K562 (cell line): ENCODE results near the gene UBAP2. TPM values are rescaled to one million over a fixed set of nuclear protein-coding genes. Genes with fewer than 3 reads are reported as not detected.

ENCODE experiments used
- ATF1 ChIP-seq, 2 experiments: fragments of 450-650 bp in 1 of 2; IDR thresholded peaks; 2 replicates each; pipeline ENCODE4 v1.6.1; 2016; ENCODE audit warnings: missing compliant biosample characterization in 1 of 2, missing genetic modification characterization in 1 of 2
- CHD4 ChIP-seq: fragments of 200-600 bp; sonication (generic); IDR thresholded peaks from 3 replicates; pipeline ENCODE4 v1.6.1; 2012; ENCODE audit warnings: low read depth, mild to moderate bottlenecking, mixed read lengths, low read length, inconsistent platforms; ENCODE audit not compliant: insufficient read depth, insufficient replicate concordance, poor library complexity, severe bottlenecking
- RAD21 ChIP-seq, 2 experiments: fragments of 250-450 bp in 1 of 2; fragments of 450-650 bp in 1 of 2; sonication (Bioruptor Pico) in 1 of 2; formaldehyde crosslinking in 1 of 2; IDR thresholded peaks in 1 of 2; conservative IDR thresholded peaks in 1 of 2; 2 replicates each; pipeline versions ENCODE4 v1.4.0 to v1.8.0; 2020 to 2022; ENCODE audit warnings: mild to moderate bottlenecking in 2 of 2, moderate library complexity in 1 of 2
- SMARCE1 ChIP-seq: fragments of 450-650 bp; IDR thresholded peaks from 2 replicates; pipeline ENCODE4 v1.7.1; 2016; ENCODE audit warnings: mild to moderate bottlenecking
- SMC3 ChIP-seq: conservative IDR thresholded peaks from 2 replicates; pipeline ENCODE4 v1.6.1; 2011; ENCODE audit warnings: low read depth, low read length, improper control_type of control experiment; ENCODE audit not compliant: insufficient read depth
- SRF ChIP-seq, 2 experiments: fragments of 250-450, 450-650 bp in 1 of 2; sonication (Bioruptor Pico) in 1 of 2; sonication (generic) in 1 of 2; formaldehyde crosslinking; IDR thresholded peaks; 2 replicates each; pipeline versions ENCODE4 v1.5.0 to v1.5.1; 2020 to 2022; ENCODE audit warnings: mild to moderate bottlenecking in 1 of 2, missing genetic modification reagents in 1 of 2
- TARDBP ChIP-seq: fragments of 450-650 bp; IDR thresholded peaks from 2 replicates; pipeline ENCODE4 v1.6.1; 2016
- TGIF2 ChIP-seq: sonication (generic); formaldehyde crosslinking; IDR thresholded peaks from 2 replicates; pipeline ENCODE4 v1.8.1; 2022; ENCODE audit warnings: mild to moderate bottlenecking, missing genetic modification reagents, moderate library complexity
- ZFP36 ChIP-seq: fragments of 150-350 bp; IDR thresholded peaks from 2 replicates; pipeline ENCODE4 v1.6.1; 2018; ENCODE audit warnings: low read length, low read depth; ENCODE audit not compliant: partially characterized antibody
- ZNF239 ChIP-seq: fragments of 250-450 bp; sonication (Bioruptor Pico); IDR thresholded peaks from 2 replicates; pipeline ENCODE4 v1.4.0; 2020; ENCODE audit warnings: mild to moderate bottlenecking
- ZNF24 ChIP-seq: fragments of 450-650 bp; IDR thresholded peaks from 2 replicates; pipeline ENCODE4 v1.6.1; 2016
- ZNF263 ChIP-seq: sonication (generic); formaldehyde crosslinking; IDR thresholded peaks from 2 replicates; pipeline ENCODE4 v1.8.0; 2022; ENCODE audit warnings: mild to moderate bottlenecking, missing genetic modification reagents, borderline replicate concordance
- ZNF561 ChIP-seq: fragments of 450-650 bp; formaldehyde crosslinking; conservative IDR thresholded peaks from 2 replicates; pipeline ENCODE4 v1.4.0; 2020; ENCODE audit warnings: mild to moderate bottlenecking, moderate library complexity
- polyA plus RNA-seq, 8 experiments: library from polyadenylated mRNA; depleted of rRNA in 4 of 8; stranded (reverse) in 5 of 8; unstranded in 3 of 8; fragments of >200 nt; fragmentation: Nextera tagmentation in 2 of 8; fragmentation: Illumina TruSeq in 1 of 8; extraction: Ambion mirVana in 2 of 8; extraction: Trizol in 1 of 8; gene quantifications; 2 replicates each; pipeline versions ENCODE4 v1.2.1 to v1.2.3, GENCODE V29; 2011 to 2014; ENCODE audit warnings: inconsistent platforms in 1 of 8, missing spikeins in 1 of 8
- total RNA-seq, 7 experiments: library from RNA; depleted of rRNA in 6 of 7; stranded (reverse); fragments of >200 nt in 6 of 7; fragmentation: Illumina TruSeq in 2 of 7; extraction: Trizol in 2 of 7; gene quantifications; 2 replicates each; pipeline versions ENCODE4 v1.2.1 to v1.2.3, GENCODE V29; 2011 to 2021; ENCODE audit warnings: low replicate concordance in 1 of 7
- TF ChIP-seq, protein P1 (sequence below), 3 experiments: fragments of 200-800 bp in 1 of 3; fragments of 250-450 bp in 1 of 3; fragments of 450-650 bp in 1 of 3; sonication (Bioruptor Pico) in 1 of 3; sonication (Bioruptor generic) in 1 of 3; formaldehyde crosslinking in 1 of 3; IDR thresholded peaks; 2 replicates each; pipeline versions ENCODE4 v1.6.1 to v1.8.0; 2016 to 2022; ENCODE audit warnings: mild to moderate bottlenecking in 2 of 3, missing genetic modification characterization in 2 of 3, missing compliant biosample characterization in 1 of 3, moderate library complexity in 1 of 3
- TF ChIP-seq, protein P2 (sequence below): fragments of 450-650 bp; formaldehyde crosslinking; IDR thresholded peaks from 2 replicates; pipeline ENCODE4 v1.4.0; 2020; ENCODE audit warnings: mild to moderate bottlenecking, moderate library complexity
- TF ChIP-seq, protein P3 (sequence below): fragments of 450-650 bp; IDR thresholded peaks from 2 replicates; pipeline ENCODE4 v1.6.1; 2018; ENCODE audit warnings: mild to moderate bottlenecking, low read depth; ENCODE audit not compliant: partially characterized antibody
- TF ChIP-seq, protein P4 (sequence below): IDR thresholded peaks from 2 replicates; pipeline ENCODE4 v1.6.1; 2011; ENCODE audit warnings: borderline replicate concordance, low read depth, mild to moderate bottlenecking, moderate library complexity, low read length; ENCODE audit not compliant: insufficient read depth, poor library complexity, severe bottlenecking

The UBAP2 gene
- total and polyA plus RNA-seq, 9 of the 15 experiments (the other 6 are each of a cell fraction or from before 2014, with no cell fraction given), result 8.7 to 47.9 (median 18.7) TPM

DNA sequence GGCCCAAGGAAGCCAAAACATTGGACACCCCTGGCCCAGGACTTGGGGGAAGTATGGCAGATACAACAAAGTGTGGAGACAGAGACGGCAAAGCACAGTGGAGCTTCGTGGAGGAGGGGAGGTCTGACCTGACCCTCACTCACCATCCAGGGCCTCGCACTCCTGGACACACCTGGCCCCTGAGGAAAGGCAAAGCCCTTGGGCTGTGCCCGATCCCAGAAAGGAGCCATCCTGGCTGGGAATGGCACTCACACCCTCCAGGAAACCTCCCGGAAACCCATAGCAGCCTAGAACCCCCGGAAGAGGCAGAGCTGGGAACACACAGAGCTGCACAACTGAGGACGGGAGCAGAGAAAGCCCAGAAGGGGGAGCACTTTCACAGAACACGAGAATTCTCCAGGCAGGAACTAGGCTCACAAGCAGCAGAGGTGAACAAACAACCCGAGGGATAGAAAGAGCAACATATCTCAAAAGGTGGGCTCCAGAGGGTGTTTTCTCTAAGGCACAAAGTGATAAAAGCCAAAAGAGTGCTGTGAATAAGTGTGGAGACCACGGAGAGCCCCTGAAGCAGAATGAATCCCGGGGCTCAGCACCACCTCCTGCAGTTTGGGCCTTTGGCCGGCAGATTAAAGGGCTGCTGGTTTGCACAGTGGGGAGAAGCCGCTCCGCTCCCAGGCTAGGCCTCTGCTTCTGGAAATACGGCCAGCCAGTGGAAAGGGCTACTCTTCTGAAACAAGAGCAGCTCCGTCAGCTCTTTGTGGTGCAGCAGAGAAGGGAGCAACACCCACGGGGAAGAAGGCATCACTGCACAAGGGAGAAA lies 123.5 kb downstream of the UBAP2 start (continued):
- TF ChIP-seq, protein P1, sequence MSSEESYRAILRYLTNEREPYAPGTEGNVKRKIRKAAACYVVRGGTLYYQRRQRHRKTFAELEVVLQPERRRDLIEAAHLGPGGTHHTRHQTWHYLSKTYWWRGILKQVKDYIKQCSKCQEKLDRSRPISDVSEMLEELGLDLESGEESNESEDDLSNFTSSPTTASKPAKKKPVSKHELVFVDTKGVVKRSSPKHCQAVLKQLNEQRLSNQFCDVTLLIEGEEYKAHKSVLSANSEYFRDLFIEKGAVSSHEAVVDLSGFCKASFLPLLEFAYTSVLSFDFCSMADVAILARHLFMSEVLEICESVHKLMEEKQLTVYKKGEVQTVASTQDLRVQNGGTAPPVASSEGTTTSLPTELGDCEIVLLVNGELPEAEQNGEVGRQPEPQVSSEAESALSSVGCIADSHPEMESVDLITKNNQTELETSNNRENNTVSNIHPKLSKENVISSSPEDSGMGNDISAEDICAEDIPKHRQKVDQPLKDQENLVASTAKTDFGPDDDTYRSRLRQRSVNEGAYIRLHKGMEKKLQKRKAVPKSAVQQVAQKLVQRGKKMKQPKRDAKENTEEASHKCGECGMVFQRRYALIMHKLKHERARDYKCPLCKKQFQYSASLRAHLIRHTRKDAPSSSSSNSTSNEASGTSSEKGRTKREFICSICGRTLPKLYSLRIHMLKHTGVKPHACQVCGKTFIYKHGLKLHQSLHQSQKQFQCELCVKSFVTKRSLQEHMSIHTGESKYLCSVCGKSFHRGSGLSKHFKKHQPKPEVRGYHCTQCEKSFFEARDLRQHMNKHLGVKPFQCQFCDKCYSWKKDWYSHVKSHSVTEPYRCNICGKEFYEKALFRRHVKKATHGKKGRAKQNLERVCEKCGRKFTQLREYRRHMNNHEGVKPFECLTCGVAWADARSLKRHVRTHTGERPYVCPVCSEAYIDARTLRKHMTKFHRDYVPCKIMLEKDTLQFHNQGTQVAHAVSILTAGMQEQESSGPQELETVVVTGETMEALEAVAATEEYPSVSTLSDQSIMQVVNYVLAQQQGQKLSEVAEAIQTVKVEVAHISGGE (CRISPR knock-in tag; IDR thresholded peaks at IDR 0.05), result no peak
- TF ChIP-seq TGIF2 (CRISPR knock-in tag), result no peak
- TF ChIP-seq SRF (CRISPR knock-in tag; IDR thresholded peaks at IDR 0.05), result no peak
- TF ChIP-seq CHD4, result no peak
- TF ChIP-seq, protein P2, sequence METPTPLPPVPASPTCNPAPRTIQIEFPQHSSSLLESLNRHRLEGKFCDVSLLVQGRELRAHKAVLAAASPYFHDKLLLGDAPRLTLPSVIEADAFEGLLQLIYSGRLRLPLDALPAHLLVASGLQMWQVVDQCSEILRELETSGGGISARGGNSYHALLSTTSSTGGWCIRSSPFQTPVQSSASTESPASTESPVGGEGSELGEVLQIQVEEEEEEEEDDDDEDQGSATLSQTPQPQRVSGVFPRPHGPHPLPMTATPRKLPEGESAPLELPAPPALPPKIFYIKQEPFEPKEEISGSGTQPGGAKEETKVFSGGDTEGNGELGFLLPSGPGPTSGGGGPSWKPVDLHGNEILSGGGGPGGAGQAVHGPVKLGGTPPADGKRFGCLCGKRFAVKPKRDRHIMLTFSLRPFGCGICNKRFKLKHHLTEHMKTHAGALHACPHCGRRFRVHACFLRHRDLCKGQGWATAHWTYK, result no peak
- no peak for TF ChIP-seq ZNF239 (CRISPR knock-in tag)
- TF ChIP-seq ZNF263 (CRISPR knock-in tag), result no peak
- TF ChIP-seq TARDBP, result no peak
- TF ChIP-seq ZFP36, result no peak
- no peak for TF ChIP-seq SMARCE1
- no peak for TF ChIP-seq ZNF561
- TF ChIP-seq SMC3, result 0 out of 2 replicates have a peak, but pooled peaks have one; percentile 23
- TF ChIP-seq ATF1 (CRISPR knock-in tag; IDR thresholded peaks at IDR 0.05), result no peak
- TF ChIP-seq ATF1 (tag; IDR thresholded peaks at IDR 0.05), result no peak
- TF ChIP-seq RAD21 (CRISPR knock-in tag; conservative IDR thresholded peaks at IDR 0.05 in 1 of 2, IDR thresholded peaks at IDR 0.05 in 1 of 2), result peak in 1 of 2 experiments; percentile 43; a peak in 2 of 4 replicates
- no peak for TF ChIP-seq ZNF24
- TF ChIP-seq, protein P3, sequence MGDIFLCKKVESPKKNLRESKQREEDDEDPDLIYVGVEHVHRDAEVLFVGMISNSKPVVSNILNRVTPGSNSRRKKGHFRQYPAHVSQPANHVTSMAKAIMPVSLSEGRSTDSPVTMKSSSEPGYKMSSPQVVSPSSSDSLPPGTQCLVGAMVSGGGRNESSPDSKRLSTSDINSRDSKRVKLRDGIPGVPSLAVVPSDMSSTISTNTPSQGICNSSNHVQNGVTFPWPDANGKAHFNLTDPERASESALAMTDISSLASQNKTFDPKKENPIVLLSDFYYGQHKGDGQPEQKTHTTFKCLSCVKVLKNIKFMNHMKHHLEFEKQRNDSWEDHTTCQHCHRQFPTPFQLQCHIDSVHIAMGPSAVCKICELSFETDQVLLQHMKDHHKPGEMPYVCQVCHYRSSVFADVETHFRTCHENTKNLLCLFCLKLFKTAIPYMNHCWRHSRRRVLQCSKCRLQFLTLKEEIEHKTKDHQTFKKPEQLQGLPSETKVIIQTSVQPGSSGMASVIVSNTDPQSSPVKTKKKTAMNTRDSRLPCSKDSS, result no peak
- TF ChIP-seq, protein P4, sequence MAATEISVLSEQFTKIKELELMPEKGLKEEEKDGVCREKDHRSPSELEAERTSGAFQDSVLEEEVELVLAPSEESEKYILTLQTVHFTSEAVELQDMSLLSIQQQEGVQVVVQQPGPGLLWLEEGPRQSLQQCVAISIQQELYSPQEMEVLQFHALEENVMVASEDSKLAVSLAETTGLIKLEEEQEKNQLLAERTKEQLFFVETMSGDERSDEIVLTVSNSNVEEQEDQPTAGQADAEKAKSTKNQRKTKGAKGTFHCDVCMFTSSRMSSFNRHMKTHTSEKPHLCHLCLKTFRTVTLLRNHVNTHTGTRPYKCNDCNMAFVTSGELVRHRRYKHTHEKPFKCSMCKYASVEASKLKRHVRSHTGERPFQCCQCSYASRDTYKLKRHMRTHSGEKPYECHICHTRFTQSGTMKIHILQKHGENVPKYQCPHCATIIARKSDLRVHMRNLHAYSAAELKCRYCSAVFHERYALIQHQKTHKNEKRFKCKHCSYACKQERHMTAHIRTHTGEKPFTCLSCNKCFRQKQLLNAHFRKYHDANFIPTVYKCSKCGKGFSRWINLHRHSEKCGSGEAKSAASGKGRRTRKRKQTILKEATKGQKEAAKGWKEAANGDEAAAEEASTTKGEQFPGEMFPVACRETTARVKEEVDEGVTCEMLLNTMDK, result peak; percentile 68
